Epithelial cell of proximal tubule (primary cell): ENCODE results near the gene SEMA4A. TPM values are rescaled to one million over a fixed set of nuclear protein-coding genes. Genes with fewer than 3 reads are reported as not detected.
"Not testable (repeated sequence)": the region's sequence is repeated elsewhere in the genome, so short reads cannot be mapped to it uniquely, and the experiment has no call there.

Experiments used
- DNase-seq: peaks from one replicate; pipeline ENCODE4 v3.0.0-alpha.2; 2011; ENCODE audit warnings: low read depth
- H3K4me3 ChIP-seq: 2 replicates; pipeline ENCODE4 v1.5.1; 2011; ENCODE audit warnings: low read depth, mild to moderate bottlenecking, low read length
- CTCF ChIP-seq: conservative IDR thresholded peaks from 2 replicates; pipeline ENCODE4 v1.5.1; 2012; ENCODE audit warnings: low read depth, mild to moderate bottlenecking, low read length
- total RNA-seq: library from RNA; depleted of rRNA; stranded (reverse); fragments of >200 nt; gene quantifications from 2 replicates; pipeline ENCODE4 v1.2.3, GENCODE V29; 2015

SEMA4A gene
- total RNA-seq, 1 donor from 2014 or later = 3.5 TPM

- not testable (repeated sequence) for DNase-seq, H3K4me3 ChIP-seq
Observed at GRCh38 chr1:156190265-156190664, 36.9 kb downstream of the SEMA4A start.

GRCh38 chr1:156191292-156191964 is 38.0 kb downstream of the SEMA4A start:
- no peak for TF ChIP-seq CTCF
- no peak for DNase-seq
- H3K4me3 ChIP-seq = no peak overlapping the region

DNA sequence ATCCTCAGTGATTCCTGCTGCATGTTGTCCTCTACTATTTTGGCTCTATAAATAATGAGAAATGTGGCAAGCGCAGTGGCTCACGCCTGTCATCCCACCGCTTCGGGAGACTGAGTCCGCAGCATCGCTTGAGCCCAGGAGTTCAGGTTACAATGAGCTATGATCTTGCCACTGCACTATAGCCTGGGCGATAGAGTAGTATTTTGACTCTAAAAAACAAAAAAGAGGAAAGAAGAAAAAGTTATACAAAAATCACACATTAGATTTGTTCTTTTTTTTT is 39.8 kb downstream of the SEMA4A start:
- no peak for DNase-seq
- no peak for TF ChIP-seq CTCF
- H3K4me3 ChIP-seq = peak overlapping the region; percentile 99

- DNase-seq = peak; percentile 98
- TF ChIP-seq CTCF = peak; percentile 48
- peak within 1 kb of the TSS; percentile 99 for H3K4me3 ChIP-seq
Observed at GRCh38 chr1:156193488-156194299, 40.3 kb downstream of the SEMA4A start, which contains the start of gene SLC25A44. TSS of gene SLC25A44 (plus strand) at chr1:156194104. CDS start at chr1:156199848, 5,744 bp downstream.

DNA sequence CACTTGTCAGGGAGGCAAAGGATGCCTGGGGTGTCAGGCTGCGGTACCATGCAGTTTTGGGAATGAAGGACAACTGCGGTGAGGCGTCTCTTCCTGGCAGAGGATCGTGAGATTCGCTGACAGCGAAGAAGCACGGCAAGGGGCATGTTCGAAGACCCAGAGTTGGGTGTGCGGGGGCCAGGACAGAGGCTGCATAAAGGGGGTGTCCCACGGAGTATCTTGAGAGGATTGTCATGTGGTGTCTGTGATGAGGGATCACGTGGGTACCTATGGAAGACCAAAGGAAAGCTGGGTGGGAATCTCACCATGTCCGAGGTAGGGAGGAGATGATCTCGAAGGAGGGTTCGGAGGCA is 40.9 kb downstream of the SEMA4A start:
- no peak for DNase-seq
- TF ChIP-seq CTCF = no peak
- H3K4me3 ChIP-seq = peak overlapping the region; percentile 99

GRCh38 chr1:156195853-156196252 is 42.5 kb downstream of the SEMA4A start:
- no peak for DNase-seq
- H3K4me3 ChIP-seq = no peak overlapping the region
- TF ChIP-seq CTCF = no peak

DNA sequence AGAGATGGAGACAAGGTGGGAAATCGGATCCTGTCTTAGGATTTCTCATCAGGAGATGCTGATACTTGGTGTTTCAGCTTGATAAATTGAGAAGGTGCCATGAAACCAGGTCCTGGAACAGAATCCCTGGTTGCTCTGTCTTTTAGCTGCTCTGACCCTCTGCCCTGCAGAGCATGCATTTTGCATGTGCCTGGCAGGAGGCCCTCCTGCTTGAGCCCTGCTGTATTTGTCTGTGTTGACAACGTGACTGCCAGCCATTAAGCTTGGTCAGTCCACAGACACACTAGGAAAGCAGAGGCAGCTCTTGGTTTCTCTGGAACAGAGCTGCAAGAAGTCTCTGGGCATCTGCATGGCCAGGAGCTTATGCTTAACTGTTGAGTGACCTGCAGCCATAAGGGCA is 43.1 kb downstream of the SEMA4A start:
- no peak overlapping the region for H3K4me3 ChIP-seq
- no peak for TF ChIP-seq CTCF
- DNase-seq = no peak
